ENCODE measurements around the gene HNRNPL. TPM values are rescaled to one million over a fixed set of nuclear protein-coding genes. Genes with fewer than 3 reads are reported as not detected.
"Not testable (repeated sequence)": the region's sequence is repeated elsewhere in the genome, so short reads cannot be mapped to it uniquely, and the experiment has no call there.

Gene HNRNPL
- polyA plus RNA-seq, 1 donor from 2014 or later, result 315 TPM

GRCh38 chr19:38855751-38856150, 6.0 kb upstream of the HNRNPL start:
- not testable (repeated sequence) for H3K9me2 ChIP-seq (ENCODE audit: insufficient read depth, low read length); H2AFZ ChIP-seq (ENCODE audit: low read depth, low read length); H3K9me3 ChIP-seq (ENCODE audit: low read length); H3K36me3 ChIP-seq (ENCODE audit: insufficient read depth, low read length); H3K27me3 ChIP-seq (ENCODE audit: insufficient read depth, low read depth, low read length); H3K4me3 ChIP-seq (ENCODE audit: low read length); H3K9ac ChIP-seq (ENCODE audit: low read length); H3K27ac ChIP-seq (ENCODE audit: low read length); H4K20me1 ChIP-seq (ENCODE audit: insufficient read depth); H3K79me2 ChIP-seq (replicated peaks; ENCODE audit: insufficient read depth, low read length); H3K4me2 ChIP-seq (ENCODE audit: low read length); H3F3A ChIP-seq (ENCODE audit: insufficient read depth, low read length, poor library complexity, severe bottlenecking)

DNA sequence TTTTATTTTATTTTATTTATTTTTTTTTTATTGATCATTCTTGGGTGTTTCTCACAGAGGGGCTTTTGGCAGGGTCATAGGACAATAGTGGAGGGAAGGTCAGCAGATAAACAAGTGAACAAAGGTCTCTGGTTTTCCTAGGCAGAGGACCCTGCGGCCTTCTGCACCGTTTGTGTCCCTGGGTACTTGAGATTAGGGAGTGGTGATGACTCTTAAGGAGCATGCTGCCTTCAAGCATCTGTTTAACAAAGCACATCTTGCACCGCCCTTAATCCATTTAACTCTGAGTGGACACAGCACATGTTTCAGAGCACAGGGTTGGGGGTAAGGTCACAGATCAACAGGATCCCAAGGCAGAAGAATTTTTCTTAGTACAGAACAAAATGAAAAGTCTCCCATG, 5.2 kb upstream of the HNRNPL start:
- H3K27me3 ChIP-seq (ENCODE audit: insufficient read depth, low read depth, low read length); H3K4me3 ChIP-seq (ENCODE audit: low read length); H3K9me3 ChIP-seq (ENCODE audit: low read length); H4K20me1 ChIP-seq (ENCODE audit: insufficient read depth); H3K79me2 ChIP-seq (replicated peaks; ENCODE audit: insufficient read depth, low read length); H3K36me3 ChIP-seq (ENCODE audit: insufficient read depth, low read length); H3K4me2 ChIP-seq (ENCODE audit: low read length); H3K27ac ChIP-seq (ENCODE audit: low read length); H3F3A ChIP-seq (ENCODE audit: insufficient read depth, low read length, poor library complexity, severe bottlenecking); H2AFZ ChIP-seq (ENCODE audit: low read depth, low read length); H3K9ac ChIP-seq (ENCODE audit: low read length); H3K9me2 ChIP-seq (ENCODE audit: insufficient read depth, low read length): not testable (repeated sequence)

- H3K9me3 ChIP-seq (ENCODE audit: low read length), result no peaks in the 10 kb centered on the region
- H3K36me3 ChIP-seq (ENCODE audit: insufficient read depth, low read length), result no peaks in the 10 kb centered on the region
- H3K4me3 ChIP-seq (ENCODE audit: low read length), result no peak overlapping the region
- H3K4me2 ChIP-seq (ENCODE audit: low read length), result no peak overlapping the region
- peaks cover 10% of the 10 kb centered on the region for H3F3A ChIP-seq (ENCODE audit: insufficient read depth, low read length, poor library complexity, severe bottlenecking)
- peaks cover 9% of the 10 kb centered on the region for H3K79me2 ChIP-seq (replicated peaks; ENCODE audit: insufficient read depth, low read length)
- H3K9me2 ChIP-seq (ENCODE audit: insufficient read depth, low read length), result no peaks in the 10 kb centered on the region
- no peak overlapping the region for H2AFZ ChIP-seq (ENCODE audit: low read depth, low read length)
- H4K20me1 ChIP-seq (ENCODE audit: insufficient read depth), result peaks cover 10% of the 10 kb centered on the region
- TF ChIP-seq EP300 (conservative IDR thresholded peaks at IDR 0.05; ENCODE audit: poor library complexity, severe bottlenecking) (no peak), MXI1 (conservative IDR thresholded peaks at IDR 0.05; ENCODE audit: poor library complexity, severe bottlenecking) (no peak), POLR2AphosphoS5 (IDR thresholded peaks at IDR 0.05) (no peak), EZH2 (IDR thresholded peaks at IDR 0.05; ENCODE audit: borderline replicate concordance, insufficient read depth, low read length, poor library complexity, severe bottlenecking) (no peak), REST (IDR thresholded peaks at IDR 0.05; ENCODE audit: borderline replicate concordance) (no peak), SMC3 (conservative IDR thresholded peaks at IDR 0.05; ENCODE audit: poor library complexity) (no peak), TAF1 (IDR thresholded peaks at IDR 0.05; ENCODE audit: low read depth) (no peak), RAD21 (conservative IDR thresholded peaks at IDR 0.05) (no peak)
- TF ChIP-seq, protein P1, sequence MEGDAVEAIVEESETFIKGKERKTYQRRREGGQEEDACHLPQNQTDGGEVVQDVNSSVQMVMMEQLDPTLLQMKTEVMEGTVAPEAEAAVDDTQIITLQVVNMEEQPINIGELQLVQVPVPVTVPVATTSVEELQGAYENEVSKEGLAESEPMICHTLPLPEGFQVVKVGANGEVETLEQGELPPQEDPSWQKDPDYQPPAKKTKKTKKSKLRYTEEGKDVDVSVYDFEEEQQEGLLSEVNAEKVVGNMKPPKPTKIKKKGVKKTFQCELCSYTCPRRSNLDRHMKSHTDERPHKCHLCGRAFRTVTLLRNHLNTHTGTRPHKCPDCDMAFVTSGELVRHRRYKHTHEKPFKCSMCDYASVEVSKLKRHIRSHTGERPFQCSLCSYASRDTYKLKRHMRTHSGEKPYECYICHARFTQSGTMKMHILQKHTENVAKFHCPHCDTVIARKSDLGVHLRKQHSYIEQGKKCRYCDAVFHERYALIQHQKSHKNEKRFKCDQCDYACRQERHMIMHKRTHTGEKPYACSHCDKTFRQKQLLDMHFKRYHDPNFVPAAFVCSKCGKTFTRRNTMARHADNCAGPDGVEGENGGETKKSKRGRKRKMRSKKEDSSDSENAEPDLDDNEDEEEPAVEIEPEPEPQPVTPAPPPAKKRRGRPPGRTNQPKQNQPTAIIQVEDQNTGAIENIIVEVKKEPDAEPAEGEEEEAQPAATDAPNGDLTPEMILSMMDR (IDR thresholded peaks at IDR 0.05; ENCODE audit: poor library complexity, severe bottlenecking), result no peak
- H3K27me3 ChIP-seq (ENCODE audit: insufficient read depth, low read depth, low read length), result no peaks in the 10 kb centered on the region
- no peak overlapping the region for H3K9ac ChIP-seq (ENCODE audit: low read length)
- H3K27ac ChIP-seq (ENCODE audit: low read length), result no peak overlapping the region
Observed at GRCh38 chr19:38853214-38853613, 3.4 kb upstream of the HNRNPL start.

Data from neural cell (in vitro differentiated cells).